ENCODE measurements around the gene ARID4A.

DNA sequence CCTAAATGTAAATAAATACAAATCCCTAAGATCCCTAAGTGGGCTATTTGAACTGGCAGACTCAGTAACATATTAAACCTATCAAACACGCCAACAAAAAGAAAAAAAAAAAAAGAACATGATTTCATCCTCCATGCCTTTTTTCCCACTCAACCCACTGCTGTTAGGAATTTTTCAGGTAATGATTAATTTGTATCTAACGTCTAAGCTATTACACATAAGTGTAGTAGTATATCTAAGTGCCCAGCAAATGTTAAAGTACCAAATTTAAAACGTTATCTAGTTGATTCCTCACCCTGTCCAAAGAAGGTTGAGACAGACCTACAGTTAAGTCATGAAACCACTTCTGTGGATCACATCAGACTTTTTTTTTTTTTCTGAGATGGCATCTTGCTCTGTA lies 16.4 kb upstream of the ARID4A start:
- TF ChIP-seq, protein P1, sequence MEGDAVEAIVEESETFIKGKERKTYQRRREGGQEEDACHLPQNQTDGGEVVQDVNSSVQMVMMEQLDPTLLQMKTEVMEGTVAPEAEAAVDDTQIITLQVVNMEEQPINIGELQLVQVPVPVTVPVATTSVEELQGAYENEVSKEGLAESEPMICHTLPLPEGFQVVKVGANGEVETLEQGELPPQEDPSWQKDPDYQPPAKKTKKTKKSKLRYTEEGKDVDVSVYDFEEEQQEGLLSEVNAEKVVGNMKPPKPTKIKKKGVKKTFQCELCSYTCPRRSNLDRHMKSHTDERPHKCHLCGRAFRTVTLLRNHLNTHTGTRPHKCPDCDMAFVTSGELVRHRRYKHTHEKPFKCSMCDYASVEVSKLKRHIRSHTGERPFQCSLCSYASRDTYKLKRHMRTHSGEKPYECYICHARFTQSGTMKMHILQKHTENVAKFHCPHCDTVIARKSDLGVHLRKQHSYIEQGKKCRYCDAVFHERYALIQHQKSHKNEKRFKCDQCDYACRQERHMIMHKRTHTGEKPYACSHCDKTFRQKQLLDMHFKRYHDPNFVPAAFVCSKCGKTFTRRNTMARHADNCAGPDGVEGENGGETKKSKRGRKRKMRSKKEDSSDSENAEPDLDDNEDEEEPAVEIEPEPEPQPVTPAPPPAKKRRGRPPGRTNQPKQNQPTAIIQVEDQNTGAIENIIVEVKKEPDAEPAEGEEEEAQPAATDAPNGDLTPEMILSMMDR (IDR thresholded peaks at IDR 0.05; ENCODE audit: extremely low read depth in 1 of 2, insufficient read depth in 1 of 2, low read depth in 1 of 2, low read length in 2 of 2) = no peak
- TF ChIP-seq EZH2 (IDR thresholded peaks at IDR 0.05; ENCODE audit: borderline replicate concordance, low read depth, low read length, severe bottlenecking) = no peak
- TF ChIP-seq POLR2AphosphoS5 (IDR thresholded peaks at IDR 0.05; ENCODE audit: insufficient read depth, low read depth, low read length) = no peak
- TF ChIP-seq, protein P2, sequence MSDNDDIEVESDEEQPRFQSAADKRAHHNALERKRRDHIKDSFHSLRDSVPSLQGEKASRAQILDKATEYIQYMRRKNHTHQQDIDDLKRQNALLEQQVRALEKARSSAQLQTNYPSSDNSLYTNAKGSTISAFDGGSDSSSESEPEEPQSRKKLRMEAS (IDR thresholded peaks at IDR 0.05; ENCODE audit: insufficient read depth, insufficient read length) = no peak
- no peak for TF ChIP-seq POLR2A (IDR thresholded peaks at IDR 0.05; ENCODE audit: low read depth, low read length)
- TF ChIP-seq GATA2 (IDR thresholded peaks at IDR 0.05; ENCODE audit: insufficient read depth, insufficient read length, low read depth, low read length) = no peak
- no peak for TF ChIP-seq FOS (IDR thresholded peaks at IDR 0.05; ENCODE audit: borderline replicate concordance, insufficient read depth, low read length)
- no peak for TF ChIP-seq JUN (IDR thresholded peaks at IDR 0.05; ENCODE audit: borderline replicate concordance, insufficient read depth, insufficient read length, low read depth)

All from endothelial cell of umbilical vein (primary cell).